Fibroblast of the conjunctiva (primary cell): ENCODE results near the gene GDI1.
"Not testable (repeated sequence)": the region's sequence is repeated elsewhere in the genome, so short reads cannot be mapped to it uniquely, and the experiment has no call there.

Experiments used
- DNase-seq: peaks from one replicate; pipeline ENCODE4 v3.0.0-alpha.2; 2010; ENCODE audit warnings: low read depth

The GDI1 gene

GRCh38 chrX:154436983-154437752 is at the start of gene GDI1:
Gene GDI1 (plus strand): TSS chrX:154437154. CDS start chrX:154437255, 101 bp downstream.
- no peak for DNase-seq

- DNase-seq = not testable (repeated sequence)
These were observed 48.9 kb upstream of the GDI1 start for GRCh38 chrX:154388094-154388493.

GRCh38 chrX:154388649-154389048 is 48.3 kb upstream of the GDI1 start:
- not testable (repeated sequence) for DNase-seq

GRCh38 chrX:154389812-154390747 is 46.9 kb upstream of the GDI1 start:
- DNase-seq = not testable (repeated sequence)

GRCh38 chrX:154396363-154396762 is 40.6 kb upstream of the GDI1 start:
- DNase-seq = not testable (repeated sequence)

- DNase-seq = no peak
These were observed 39.7 kb upstream of the GDI1 start for GRCh38 chrX:154396973-154397887.

- peak; percentile 96 for DNase-seq
These were observed 38.9 kb upstream of the GDI1 start, which contains the start of gene RPL10 for GRCh38 chrX:154397888-154398667. Gene RPL10 (plus strand): TSS chrX:154398377. CDS start chrX:154398520, 143 bp downstream.

GRCh38 chrX:154398668-154399526 is 38.1 kb upstream of the GDI1 start:
- peak; percentile 65 for DNase-seq

GRCh38 chrX:154399527-154400368 is 37.2 kb upstream of the GDI1 start:
- DNase-seq = no peak

GRCh38 chrX:154400369-154400817 is 36.6 kb upstream of the GDI1 start:
- not testable (repeated sequence) for DNase-seq

- DNase-seq = no peak
These were observed 35.7 kb upstream of the GDI1 start for GRCh38 chrX:154401045-154401799.

GRCh38 chrX:154401918-154402621 is 34.9 kb upstream of the GDI1 start:
- DNase-seq = no peak

- no peak for DNase-seq
These were observed 34.3 kb upstream of the GDI1 start for GRCh38 chrX:154402622-154403127.

GRCh38 chrX:154403192-154403591 is 33.8 kb upstream of the GDI1 start:
- DNase-seq = no peak

GRCh38 chrX:154403858-154404257 is 33.1 kb upstream of the GDI1 start:
- no peak for DNase-seq

GRCh38 chrX:154404625-154405192 is 32.2 kb upstream of the GDI1 start:
- DNase-seq = no peak
